Panc1 (cell line): Measurements from ENCODE around the gene PRKCD. TPM values are rescaled to one million over a fixed set of nuclear protein-coding genes. Genes with fewer than 3 reads are reported as not detected.

Experiments
- ATAC-seq: fragments of 200-7000 bp; cut with Tn5 transposase; 2 replicates; pipeline ENCODE4 v1.9.1; 2020; ENCODE audit warnings: mild to moderate bottlenecking, moderate library complexity
- BruUV-seq: library from RNA; stranded (reverse); fragments of 400-500 nt; replicated peaks from 2 replicates; lab custom pipeline; 2021; lab: Mats Ljungman, UMichigan
- CTCF ChIA-PET: fragments of 300-600 bp; sonication (Branson Sonifier 250); formaldehyde crosslinking; loops from one replicate; lab custom pipeline; 2022; ENCODE audit warnings: antibody characterized with exemption; lab: Charles Lee
- POLR2A ChIA-PET: fragments of 300-600 bp; sonication (Branson Sonifier 250); formaldehyde crosslinking; loops from one replicate; lab custom pipeline; 2022; ENCODE audit warnings: antibody characterized with exemption; lab: Charles Lee
- DNase-seq: peaks from one replicate; pipeline ENCODE4 v3.0.0-alpha.2; 2010; ENCODE audit warnings: low read depth, low spot score
- H3K27ac ChIP-seq: 2 replicates; pipeline ENCODE4 v1.5.1; 2011; ENCODE audit warnings: mild to moderate bottlenecking, low read length, inconsistent platforms
- H3K27me3 ChIP-seq: fragments of 200-500 bp; sonication (Bioruptor generic); 2 replicates; pipeline ENCODE4 v1.6.0; 2014; ENCODE audit warnings: low read length, inconsistent platforms; ENCODE audit not compliant: control insufficient read depth, insufficient read depth
- H3K36me3 ChIP-seq: fragments of 200-500 bp; sonication (Bioruptor generic); 2 replicates; pipeline ENCODE4 v1.5.1; 2014; ENCODE audit warnings: inconsistent platforms, mild to moderate bottlenecking, low read length, moderate library complexity; ENCODE audit not compliant: control insufficient read depth, insufficient read depth
- H3K4me1 ChIP-seq: 2 replicates; pipeline ENCODE4 v1.5.1; 2011; ENCODE audit warnings: inconsistent platforms, mild to moderate bottlenecking, low read length, moderate library complexity; ENCODE audit not compliant: control insufficient read depth, insufficient read depth
- H3K4me3 ChIP-seq, 2 experiments: 2 replicates each; pipeline ENCODE4 v1.5.1; 2011 to 2012; ENCODE audit warnings: low read depth in 2 of 2, low read length in 2 of 2, mild to moderate bottlenecking in 2 of 2, inconsistent platforms in 1 of 2, moderate library complexity in 1 of 2
- H3K9me3 ChIP-seq: fragments of 200-500 bp; sonication (Bioruptor generic); 2 replicates; pipeline ENCODE4 v1.5.1; 2014; ENCODE audit warnings: low read depth, mild to moderate bottlenecking, inconsistent platforms, low read length, moderate library complexity; ENCODE audit not compliant: control insufficient read depth, insufficient read depth
- POLR2AphosphoS5 ChIP-seq: IDR thresholded peaks from 2 replicates; pipeline ENCODE4 v1.6.1; 2012; ENCODE audit warnings: mild to moderate bottlenecking, low read depth, low read length, moderate library complexity
- SIN3A ChIP-seq: IDR thresholded peaks from 2 replicates; pipeline ENCODE4 v1.6.1; 2012; ENCODE audit warnings: low read depth, mild to moderate bottlenecking, low read length, moderate library complexity, borderline replicate concordance; ENCODE audit not compliant: insufficient read depth
- TCF7L2 ChIP-seq: IDR thresholded peaks from 2 replicates; pipeline ENCODE4 v1.6.1; 2011; ENCODE audit warnings: mild to moderate bottlenecking, low read depth, low read length, inconsistent platforms
- in situ Hi-C: cut with HindIII; loops from 2 replicates; pipeline ENCODE4 v1.10.0; 2016; ENCODE audit warnings: low sequenced_read_pairs, low pct_unique_long_range_greater_than_20kb
- intact Hi-C: fragments of 100-400 bp; cut with micrococcal nuclease; formaldehyde crosslinking; loops from one replicate; pipeline ENCODE4 v1.10.0; 2022; ENCODE audit not compliant: unreplicated experiment
- total RNA-seq: library from RNA; stranded (reverse); gene quantifications from one replicate; pipeline ENCODE4 v1.2.1, GENCODE V29; 2021; ENCODE audit not compliant: unreplicated experiment
- TF ChIP-seq, protein P1 (sequence below): fragments of 450-650 bp; IDR thresholded peaks from 2 replicates; pipeline ENCODE4 v1.5.1; 2017; ENCODE audit warnings: mild to moderate bottlenecking
- TF ChIP-seq, protein P2 (sequence below), 2 experiments: IDR thresholded peaks; 2 replicates each; pipeline ENCODE4 v1.6.1; 2011 to 2012; ENCODE audit warnings: low read depth in 2 of 2, control low read depth in 1 of 2, low read length in 1 of 2, mild to moderate bottlenecking in 1 of 2, moderate library complexity in 1 of 2; ENCODE audit not compliant: insufficient read depth in 1 of 2

The PRKCD gene
- total RNA-seq, 1 experiment from 2014 or later = 14.0 TPM

DNA sequence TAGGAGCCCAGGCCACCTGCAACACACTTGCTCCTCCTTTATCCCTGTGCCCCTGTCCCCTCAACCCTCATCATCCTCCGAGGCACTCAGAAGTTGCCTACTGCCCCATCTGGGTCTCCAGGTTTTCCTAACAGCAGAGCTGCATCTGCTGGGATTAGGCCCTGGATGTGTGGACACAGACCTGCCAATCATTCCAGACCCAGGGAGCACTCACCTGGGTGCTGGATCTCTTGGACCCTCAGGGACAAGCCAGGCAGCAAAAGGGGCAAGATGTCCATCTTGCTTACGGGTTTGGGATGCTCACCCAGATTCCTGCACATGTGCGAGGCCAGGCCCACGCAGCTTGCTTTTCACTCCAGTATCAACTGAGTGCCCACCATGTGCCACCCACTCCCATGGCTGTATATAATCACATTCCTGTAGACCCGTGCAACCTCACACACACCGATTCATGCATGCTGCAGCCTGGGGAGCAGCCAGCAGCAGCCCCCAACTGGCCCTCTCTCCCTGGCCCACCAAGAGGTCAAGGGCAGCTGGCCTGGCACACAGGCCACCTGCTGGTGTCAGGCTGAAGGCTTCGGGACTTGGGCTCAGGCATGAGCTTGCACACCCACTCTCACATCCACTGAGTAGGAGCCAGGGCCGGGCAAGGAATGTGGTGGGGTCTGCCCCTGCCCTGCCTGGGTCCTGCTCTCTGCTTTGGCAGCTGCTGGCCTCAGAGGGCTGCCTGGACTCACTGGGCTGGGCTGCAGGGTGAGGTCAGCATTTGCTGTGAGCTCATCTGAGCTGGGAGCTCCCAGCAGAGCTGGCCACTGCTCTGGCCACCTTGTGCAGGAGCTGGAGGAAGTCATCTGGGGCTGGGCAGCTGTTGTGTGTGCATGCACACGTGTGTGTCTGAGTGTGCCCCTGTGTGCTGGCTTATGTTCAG, 14.9 kb downstream of the PRKCD start:
- ChIA-PET CTCF (no interaction called here), POLR2A (no interaction called here)
- Histone ChIP-seq H3K36me3 (no peaks in the 10 kb centered on the region), H3K27me3 (no peaks in the 10 kb centered on the region), H3K9me3 (no peaks in the 10 kb centered on the region), H3K4me1 (no peaks in the 10 kb centered on the region; the same call in 1 of the 2 replicates), H3K4me3 (no peak overlapping the region), H3K27ac (no peak overlapping the region)
- intact Hi-C loops = no loop called here
- in situ Hi-C loops = no loop called here
- no peak for ATAC-seq
- TF ChIP-seq POLR2AphosphoS5 = no peak
- TF ChIP-seq SIN3A = no peak
- TF ChIP-seq, protein P1, sequence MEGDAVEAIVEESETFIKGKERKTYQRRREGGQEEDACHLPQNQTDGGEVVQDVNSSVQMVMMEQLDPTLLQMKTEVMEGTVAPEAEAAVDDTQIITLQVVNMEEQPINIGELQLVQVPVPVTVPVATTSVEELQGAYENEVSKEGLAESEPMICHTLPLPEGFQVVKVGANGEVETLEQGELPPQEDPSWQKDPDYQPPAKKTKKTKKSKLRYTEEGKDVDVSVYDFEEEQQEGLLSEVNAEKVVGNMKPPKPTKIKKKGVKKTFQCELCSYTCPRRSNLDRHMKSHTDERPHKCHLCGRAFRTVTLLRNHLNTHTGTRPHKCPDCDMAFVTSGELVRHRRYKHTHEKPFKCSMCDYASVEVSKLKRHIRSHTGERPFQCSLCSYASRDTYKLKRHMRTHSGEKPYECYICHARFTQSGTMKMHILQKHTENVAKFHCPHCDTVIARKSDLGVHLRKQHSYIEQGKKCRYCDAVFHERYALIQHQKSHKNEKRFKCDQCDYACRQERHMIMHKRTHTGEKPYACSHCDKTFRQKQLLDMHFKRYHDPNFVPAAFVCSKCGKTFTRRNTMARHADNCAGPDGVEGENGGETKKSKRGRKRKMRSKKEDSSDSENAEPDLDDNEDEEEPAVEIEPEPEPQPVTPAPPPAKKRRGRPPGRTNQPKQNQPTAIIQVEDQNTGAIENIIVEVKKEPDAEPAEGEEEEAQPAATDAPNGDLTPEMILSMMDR = no peak
- TF ChIP-seq TCF7L2 = no peak
- TF ChIP-seq, protein P2, sequence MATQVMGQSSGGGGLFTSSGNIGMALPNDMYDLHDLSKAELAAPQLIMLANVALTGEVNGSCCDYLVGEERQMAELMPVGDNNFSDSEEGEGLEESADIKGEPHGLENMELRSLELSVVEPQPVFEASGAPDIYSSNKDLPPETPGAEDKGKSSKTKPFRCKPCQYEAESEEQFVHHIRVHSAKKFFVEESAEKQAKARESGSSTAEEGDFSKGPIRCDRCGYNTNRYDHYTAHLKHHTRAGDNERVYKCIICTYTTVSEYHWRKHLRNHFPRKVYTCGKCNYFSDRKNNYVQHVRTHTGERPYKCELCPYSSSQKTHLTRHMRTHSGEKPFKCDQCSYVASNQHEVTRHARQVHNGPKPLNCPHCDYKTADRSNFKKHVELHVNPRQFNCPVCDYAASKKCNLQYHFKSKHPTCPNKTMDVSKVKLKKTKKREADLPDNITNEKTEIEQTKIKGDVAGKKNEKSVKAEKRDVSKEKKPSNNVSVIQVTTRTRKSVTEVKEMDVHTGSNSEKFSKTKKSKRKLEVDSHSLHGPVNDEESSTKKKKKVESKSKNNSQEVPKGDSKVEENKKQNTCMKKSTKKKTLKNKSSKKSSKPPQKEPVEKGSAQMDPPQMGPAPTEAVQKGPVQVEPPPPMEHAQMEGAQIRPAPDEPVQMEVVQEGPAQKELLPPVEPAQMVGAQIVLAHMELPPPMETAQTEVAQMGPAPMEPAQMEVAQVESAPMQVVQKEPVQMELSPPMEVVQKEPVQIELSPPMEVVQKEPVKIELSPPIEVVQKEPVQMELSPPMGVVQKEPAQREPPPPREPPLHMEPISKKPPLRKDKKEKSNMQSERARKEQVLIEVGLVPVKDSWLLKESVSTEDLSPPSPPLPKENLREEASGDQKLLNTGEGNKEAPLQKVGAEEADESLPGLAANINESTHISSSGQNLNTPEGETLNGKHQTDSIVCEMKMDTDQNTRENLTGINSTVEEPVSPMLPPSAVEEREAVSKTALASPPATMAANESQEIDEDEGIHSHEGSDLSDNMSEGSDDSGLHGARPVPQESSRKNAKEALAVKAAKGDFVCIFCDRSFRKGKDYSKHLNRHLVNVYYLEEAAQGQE (IDR thresholded peaks at IDR 0.05; ENCODE audit: insufficient read depth in 1 of 2, low read depth in 2 of 2, low read length in 1 of 2) = no peak
- no TSS peak for BruUV-seq
- no peak for DNase-seq

DNA sequence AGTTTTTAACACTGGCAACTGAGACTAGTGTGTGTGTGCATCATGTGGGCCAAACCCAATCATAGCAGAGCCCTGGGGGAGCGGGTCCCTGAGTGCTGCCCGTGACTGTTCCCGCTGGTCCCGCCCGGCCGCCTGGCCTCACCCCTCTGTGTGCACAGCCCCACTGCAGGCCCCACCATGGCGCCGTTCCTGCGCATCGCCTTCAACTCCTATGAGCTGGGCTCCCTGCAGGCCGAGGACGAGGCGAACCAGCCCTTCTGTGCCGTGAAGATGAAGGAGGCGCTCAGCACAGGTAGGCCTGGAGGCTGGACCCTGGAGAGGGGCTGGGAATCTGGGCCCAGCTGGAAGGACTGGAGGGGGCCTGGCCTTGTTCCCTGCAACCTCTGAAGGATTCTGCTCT, 17.2 kb downstream of the PRKCD start:
- in situ Hi-C loops (no loop called here), intact Hi-C loops (no loop called here)
- no peaks in the 10 kb centered on the region for H3K36me3 ChIP-seq
- no peak overlapping the region for H3K4me3 ChIP-seq
- no peaks in the 10 kb centered on the region for H3K4me1 ChIP-seq
- ChIA-PET POLR2A (no interaction called here), CTCF (interaction anchor here (0.7 kb wide), 1 partner anchor 67 kb away, joined by 5 read pairs; no protein-coding TSS in a partner anchor)
- no peak for ATAC-seq
- no TSS peak for BruUV-seq
- H3K27ac ChIP-seq = no peak overlapping the region
- TF ChIP-seq, protein P1 = no peak
- TF ChIP-seq POLR2AphosphoS5 (no peak), SIN3A (no peak), TCF7L2 (no peak)
- TF ChIP-seq, protein P2 (IDR thresholded peaks at IDR 0.05; ENCODE audit: insufficient read depth in 1 of 2, low read depth in 2 of 2, low read length in 1 of 2) = no peak
- no peak for DNase-seq
- no peaks in the 10 kb centered on the region for H3K9me3 ChIP-seq
- no peaks in the 10 kb centered on the region for H3K27me3 ChIP-seq
